GM19238 (cell line): ENCODE measurements around the gene CALM3.

Experiments used
- DNase-seq: peaks from one replicate; pipeline ENCODE4 v3.0.0; 2011; ENCODE audit warnings: low spot score; ENCODE audit not compliant: insufficient read length

The CALM3 gene

GRCh38 chr19:46634656-46635218 is 33.6 kb downstream of the CALM3 start:
- no peak for DNase-seq

- DNase-seq, result no peak
Measured at GRCh38 chr19:46635920-46636761, 35.0 kb downstream of the CALM3 start, which contains the start of gene GNG8. Gene GNG8, minus strand, starts transcription at chr19:46636202. Its CDS starts 1,520 bp downstream, at chr19:46634682.

GRCh38 chr19:46637224-46637623 is 36.1 kb downstream of the CALM3 start:
- DNase-seq, result no peak

DNA sequence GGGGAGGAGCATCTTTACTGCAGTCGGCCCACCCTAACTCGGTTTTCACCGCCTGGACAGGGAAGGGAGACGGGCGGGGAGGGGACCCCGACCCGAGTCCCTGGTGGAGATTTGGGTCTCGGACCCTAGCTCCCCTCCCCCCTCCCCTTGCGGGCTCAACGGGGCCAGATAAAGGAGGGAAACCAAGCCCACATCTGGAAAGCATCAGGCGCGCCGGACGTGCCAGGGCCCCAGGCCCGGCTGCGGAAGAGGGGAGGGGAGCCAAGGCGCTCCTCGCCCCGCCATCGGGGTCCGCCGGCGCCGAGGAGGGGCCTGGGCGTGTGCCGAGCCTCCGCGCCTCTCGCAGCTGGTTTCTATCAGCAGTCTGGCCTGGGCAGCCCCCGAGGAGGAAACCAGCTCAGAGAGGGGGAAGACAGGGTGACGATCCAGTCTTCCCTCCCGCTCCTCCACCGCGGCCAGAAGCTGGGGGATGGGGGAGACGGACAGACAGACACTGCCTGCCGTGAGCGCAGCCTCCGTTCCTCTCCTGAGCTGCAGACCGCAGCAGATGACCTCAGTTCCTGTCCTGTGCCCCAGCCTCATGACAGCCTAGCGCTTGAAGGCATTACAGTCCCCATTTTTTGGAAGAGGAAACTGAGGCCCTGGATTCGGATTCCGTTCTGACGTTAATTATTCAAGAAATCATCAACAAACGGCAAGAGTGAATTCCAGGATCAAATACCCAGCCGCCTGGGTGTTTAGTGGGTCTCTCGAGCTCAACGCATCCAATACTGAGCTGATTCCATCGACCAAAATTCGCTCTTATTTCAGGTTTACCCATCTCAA is 38.4 kb downstream of the CALM3 start:
- no peak for DNase-seq

GRCh38 chr19:46640656-46641055 is 39.5 kb downstream of the CALM3 start:
- no peak for DNase-seq

- DNase-seq, result no peak
Measured at GRCh38 chr19:46644720-46645119, 43.6 kb downstream of the CALM3 start.

DNA sequence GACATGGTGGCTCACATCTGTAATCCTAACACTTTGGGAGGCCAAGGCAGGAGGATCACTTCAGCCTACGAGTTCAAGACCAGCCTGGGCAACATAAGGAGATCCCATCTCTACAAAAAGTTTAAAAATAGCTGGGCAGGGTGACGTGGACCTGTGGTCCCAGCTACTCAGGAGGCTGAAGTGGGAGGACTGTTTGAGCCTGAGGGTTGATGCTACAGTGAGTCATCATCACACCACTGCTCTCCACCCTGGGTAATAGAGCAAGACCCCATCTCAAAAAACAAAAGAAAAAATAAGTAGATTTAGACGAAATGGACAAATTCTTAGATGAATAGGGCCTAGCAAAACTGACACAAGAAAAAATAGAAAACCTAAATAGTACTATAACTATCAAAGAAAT is 45.3 kb downstream of the CALM3 start:
- DNase-seq, result no peak

GRCh38 chr19:46648060-46648960 is 47.2 kb downstream of the CALM3 start:
- DNase-seq, result no peak

DNA sequence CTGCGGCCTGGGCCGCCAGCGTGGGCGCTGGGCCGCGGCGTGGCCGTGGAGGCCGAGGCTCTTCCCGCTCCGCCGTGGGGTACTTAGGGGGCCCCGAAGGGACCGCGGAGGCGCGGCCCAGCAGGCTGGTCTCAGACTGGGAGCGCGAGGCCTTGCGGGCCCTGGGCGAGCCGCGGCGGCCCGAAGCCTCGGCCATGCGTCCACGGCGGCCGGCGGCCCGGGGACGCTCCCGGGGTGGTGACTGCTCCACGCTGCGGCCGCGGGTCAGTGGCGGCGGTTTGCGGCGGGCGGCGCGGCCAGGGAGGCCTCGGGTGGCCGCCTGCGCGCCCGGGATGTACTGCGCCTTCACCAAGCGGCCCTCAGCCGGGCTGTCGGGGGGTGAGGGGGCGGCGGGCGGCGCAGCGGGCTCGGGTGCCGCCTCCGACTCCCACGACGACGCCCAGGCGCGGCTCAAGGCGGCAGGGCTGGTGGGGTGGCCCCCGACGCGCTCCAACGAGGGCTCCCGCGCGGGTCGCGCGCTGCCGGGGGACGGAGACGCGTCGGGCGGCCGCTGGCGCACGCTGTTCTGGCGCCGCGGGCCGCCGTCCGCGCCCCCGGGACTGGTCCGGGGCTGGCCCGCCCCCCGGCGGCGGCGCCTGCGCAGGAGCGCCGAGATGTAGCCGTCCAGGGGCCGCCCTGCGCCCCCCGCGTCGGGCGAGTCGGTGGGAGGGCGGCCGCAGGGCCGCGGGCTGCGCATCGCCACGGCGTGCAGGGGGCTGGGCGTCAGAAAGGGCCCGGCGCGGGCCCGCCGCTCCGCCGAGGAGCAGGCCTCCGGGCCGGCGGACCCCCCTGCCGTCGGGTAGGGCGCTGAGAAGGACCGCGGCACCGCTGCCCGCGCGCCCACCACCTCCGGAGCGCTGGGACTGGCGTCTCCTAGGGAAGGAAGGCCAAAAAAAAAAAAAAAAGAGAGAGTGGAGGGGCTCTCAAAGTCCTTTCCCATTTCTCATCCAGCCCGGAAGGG is 48.1 kb downstream of the CALM3 start:
- no peak for DNase-seq

DNA sequence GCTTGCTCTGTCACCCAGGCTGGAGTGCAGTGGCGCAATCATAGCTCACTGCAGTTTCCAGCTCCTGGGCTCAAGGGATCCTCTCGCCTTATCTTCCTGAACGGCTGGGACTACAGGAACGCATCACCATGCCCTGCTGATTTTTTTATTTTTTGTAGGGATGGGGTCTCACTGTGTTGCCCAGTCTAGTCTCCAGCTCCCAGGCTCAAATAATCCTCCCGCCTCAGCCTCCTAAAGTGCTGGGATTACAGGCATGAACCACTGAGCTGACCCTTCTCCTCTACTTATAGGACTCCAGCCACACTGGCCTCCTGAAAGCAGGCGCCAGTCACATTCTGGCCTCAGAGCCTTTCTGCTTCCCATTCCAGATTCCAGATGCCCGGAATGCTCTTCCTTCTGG is 49.3 kb downstream of the CALM3 start:
- no peak for DNase-seq

GRCh38 chr19:46654621-46655152 is 53.6 kb downstream of the CALM3 start:
- no peak for DNase-seq

- no peak for DNase-seq
Measured at GRCh38 chr19:46656541-46656940, 55.4 kb downstream of the CALM3 start.

- DNase-seq, result no peak
Measured at GRCh38 chr19:46659151-46660007, 58.2 kb downstream of the CALM3 start.

DNA sequence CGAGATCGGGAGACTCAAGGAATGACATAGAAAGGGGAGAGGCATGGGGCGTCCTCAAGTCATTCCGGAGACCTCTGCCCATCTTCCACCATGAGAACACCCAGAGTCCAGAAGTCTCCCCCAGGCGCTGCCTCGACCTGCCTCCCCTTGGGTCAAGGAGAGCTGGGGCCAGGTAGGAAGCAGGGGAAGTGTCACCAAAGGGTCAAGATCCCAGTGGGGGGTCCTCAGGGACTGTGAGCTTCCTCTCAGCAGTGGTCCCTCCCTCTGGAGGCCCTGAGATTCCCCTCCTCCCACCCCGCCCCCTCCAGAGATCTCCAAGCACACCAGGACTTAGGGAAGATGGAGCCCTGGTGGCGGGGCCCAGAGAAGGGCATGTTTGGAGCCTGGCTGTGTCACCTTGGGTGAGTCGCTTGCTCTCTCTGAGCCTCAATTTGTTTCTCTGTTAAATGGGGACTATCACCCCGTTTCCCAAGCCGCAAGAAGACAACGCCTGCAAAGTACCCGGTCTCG is 58.9 kb downstream of the CALM3 start:
- DNase-seq, result no peak
